ENCODE data around the gene KCNQ2. TPM values are rescaled to one million over a fixed set of nuclear protein-coding genes. Genes with fewer than 3 reads are reported as not detected.

The KCNQ2 gene
- total RNA-seq, 4 donors from 2014 or later, result not detected

DNA sequence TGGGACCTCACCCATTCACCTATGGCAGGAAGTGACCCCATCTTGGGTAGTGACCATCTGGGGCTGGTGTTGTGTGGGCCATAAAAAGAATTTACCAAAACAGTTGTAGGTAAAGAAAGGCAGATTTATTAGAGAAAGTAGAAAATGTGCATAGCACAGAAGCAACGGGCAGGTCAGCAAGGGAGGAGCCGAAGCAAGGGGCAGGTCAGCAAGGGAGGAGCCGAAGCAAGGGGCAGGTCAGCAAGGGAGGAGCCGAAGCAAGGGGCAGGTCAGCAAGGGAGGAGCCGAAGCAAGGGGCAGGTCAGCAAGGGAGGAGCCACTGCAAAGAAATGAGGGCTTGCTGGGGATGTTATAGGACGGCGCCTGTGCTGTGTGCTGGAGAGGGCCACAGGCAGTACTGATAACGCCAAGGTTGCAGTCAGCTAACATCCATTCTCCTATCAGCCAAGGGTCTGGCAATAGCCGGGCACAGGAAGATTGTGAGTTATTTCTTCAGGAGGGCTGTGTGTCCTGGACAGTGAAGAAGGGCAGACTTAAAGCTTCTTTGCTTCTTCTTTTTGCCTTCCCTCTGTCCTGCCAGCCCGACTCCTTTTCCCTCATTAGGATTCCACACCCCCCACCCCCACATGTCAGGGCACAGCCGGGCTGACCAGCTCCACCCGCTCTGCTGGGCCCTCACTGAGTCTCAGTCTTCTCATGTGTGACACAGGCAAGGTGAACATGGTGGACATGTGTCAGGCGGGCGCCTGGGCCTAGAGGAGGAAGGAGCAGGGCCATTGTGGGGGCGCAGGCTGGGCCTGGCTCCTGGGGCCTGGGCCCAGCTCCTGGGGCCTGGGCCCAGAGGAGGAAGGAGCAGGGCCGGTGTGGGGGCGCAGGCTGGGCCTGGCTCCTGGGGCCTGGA lies 79.7 kb downstream of the KCNQ2 start:
- TF ChIP-seq, protein P1, sequence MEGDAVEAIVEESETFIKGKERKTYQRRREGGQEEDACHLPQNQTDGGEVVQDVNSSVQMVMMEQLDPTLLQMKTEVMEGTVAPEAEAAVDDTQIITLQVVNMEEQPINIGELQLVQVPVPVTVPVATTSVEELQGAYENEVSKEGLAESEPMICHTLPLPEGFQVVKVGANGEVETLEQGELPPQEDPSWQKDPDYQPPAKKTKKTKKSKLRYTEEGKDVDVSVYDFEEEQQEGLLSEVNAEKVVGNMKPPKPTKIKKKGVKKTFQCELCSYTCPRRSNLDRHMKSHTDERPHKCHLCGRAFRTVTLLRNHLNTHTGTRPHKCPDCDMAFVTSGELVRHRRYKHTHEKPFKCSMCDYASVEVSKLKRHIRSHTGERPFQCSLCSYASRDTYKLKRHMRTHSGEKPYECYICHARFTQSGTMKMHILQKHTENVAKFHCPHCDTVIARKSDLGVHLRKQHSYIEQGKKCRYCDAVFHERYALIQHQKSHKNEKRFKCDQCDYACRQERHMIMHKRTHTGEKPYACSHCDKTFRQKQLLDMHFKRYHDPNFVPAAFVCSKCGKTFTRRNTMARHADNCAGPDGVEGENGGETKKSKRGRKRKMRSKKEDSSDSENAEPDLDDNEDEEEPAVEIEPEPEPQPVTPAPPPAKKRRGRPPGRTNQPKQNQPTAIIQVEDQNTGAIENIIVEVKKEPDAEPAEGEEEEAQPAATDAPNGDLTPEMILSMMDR (IDR thresholded peaks at IDR 0.05), result no peak
- ATAC-seq (ENCODE audit: low FRiP score) (no peak), DNase-seq (ENCODE audit: low spot score) (no peak)

DNA sequence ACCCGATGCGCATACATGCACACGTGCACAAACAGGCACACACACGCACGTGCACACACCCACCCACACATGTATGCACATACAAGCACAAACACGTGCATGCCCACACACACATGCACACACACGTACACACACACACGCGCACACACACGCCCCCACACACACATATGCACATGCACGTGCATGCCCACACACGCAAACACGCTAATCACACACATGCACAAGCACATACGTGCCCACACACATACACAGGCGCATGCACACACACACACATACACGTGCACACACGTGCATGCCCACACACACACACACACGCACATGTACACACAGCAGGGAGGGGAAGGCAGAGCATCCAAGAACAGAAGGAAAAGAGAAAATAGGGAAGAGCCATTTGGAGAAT lies 84.5 kb downstream of the KCNQ2 start:
- no peak for ATAC-seq (ENCODE audit: low FRiP score)
- DNase-seq (ENCODE audit: low spot score), result no peak
- TF ChIP-seq, protein P1 (IDR thresholded peaks at IDR 0.05), result no peak

DNA sequence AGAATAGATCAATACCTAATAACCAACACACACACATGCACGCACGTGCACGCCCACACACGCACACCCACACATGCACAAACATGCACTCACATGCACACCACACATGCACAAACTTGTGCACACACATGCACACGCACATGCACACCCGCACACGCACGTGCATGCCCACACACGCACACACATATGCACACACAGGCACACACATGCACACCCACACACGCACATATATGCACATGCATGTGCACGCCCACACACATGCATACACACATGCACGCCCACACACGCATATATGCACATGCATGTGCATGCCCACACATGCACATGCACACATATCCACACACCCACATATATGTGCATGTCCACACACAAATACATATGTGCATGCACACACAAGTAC lies 85.1 kb downstream of the KCNQ2 start:
- ATAC-seq (ENCODE audit: low FRiP score) (no peak), DNase-seq (ENCODE audit: low spot score) (no peak)
- TF ChIP-seq, protein P1 (IDR thresholded peaks at IDR 0.05), result no peak

DNA sequence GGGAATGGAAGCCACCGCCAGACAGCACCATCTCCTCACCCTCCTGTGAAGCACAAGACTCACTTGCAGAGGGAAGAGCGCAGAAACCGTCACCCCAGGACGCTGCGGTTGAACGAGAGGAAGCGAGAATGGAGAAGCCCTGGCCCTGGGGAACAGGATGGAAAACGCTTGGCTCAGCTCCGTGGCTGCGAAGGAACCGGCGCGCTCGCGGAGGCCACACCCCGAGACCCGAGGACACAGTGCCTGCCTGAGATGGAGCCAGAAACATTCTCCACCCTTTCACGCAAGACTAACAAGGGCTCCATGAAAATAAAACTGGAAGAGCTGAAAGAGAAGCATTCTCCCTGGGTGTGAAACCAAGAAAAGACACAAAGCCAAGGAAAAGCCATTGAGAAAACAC lies 86.0 kb downstream of the KCNQ2 start:
- DNase-seq (ENCODE audit: low spot score) (no peak), ATAC-seq (ENCODE audit: low FRiP score) (no peak)
- TF ChIP-seq, protein P1 (IDR thresholded peaks at IDR 0.05), result no peak

DNA sequence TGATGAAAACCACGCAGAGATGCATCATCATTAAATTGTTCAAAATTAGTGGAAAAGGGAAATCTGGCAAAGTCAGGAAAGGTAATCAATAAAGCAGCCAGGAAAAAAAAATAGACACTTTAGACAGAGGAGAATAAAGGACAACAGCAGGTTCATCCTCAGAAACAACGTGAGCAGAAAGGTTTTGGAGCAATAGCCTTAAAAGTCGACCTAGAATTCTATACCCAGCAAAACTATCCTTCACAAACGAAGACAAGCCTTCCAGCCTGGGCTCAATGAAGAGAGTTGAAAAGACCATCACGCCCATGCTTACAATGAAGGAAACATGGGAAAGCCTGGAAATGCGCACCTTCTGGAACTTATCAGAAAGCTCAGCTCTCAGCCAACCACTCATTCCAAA lies 86.6 kb downstream of the KCNQ2 start:
- ATAC-seq (ENCODE audit: low FRiP score) (no peak), DNase-seq (ENCODE audit: low spot score) (no peak)
- TF ChIP-seq, protein P1 (IDR thresholded peaks at IDR 0.05), result no peak

DNA sequence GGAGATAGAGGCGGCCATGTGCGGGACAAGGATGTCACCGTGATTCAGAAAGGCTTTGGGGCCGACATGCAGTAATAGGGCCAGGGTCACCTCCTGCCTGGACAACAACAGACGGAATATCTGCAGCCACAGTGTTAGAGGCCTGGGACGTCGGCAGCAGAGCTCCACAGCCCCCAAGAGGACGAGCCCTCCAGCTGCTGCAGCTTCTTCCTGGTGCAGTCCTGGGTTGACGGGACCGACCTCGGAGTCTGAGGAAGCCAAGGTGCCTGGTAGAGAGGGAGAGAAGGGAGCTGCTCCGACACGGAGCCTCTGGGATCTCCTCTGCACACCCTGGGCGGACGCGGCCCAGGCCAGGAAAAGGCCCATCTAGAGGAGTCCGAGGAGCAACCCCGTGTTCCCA lies 88.1 kb downstream of the KCNQ2 start:
- no peak for DNase-seq (ENCODE audit: low spot score)
- ATAC-seq (ENCODE audit: low FRiP score), result no peak
- TF ChIP-seq, protein P1 (IDR thresholded peaks at IDR 0.05), result no peak

DNA sequence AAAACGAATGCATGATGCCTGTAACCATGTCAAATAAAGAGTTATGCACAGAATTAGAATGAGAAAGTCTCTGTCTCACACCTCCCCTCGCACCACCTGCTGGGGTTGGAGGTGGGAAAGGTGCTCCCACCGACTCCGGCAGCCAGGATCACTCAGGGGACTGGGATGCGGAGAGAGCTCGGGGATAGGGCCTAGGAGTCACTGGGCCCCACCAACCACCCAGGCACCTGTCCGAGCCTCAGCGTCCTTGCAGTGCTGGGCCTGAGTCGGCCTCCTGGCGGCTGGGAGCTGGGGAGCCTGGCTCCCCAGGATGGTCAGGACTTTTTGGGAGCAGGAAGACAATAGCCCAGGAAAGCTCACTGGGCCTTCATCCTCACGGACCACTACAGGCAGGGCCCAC lies 88.9 kb downstream of the KCNQ2 start:
- DNase-seq (ENCODE audit: low spot score) (no peak), ATAC-seq (ENCODE audit: low FRiP score) (no peak)
- TF ChIP-seq, protein P1 (IDR thresholded peaks at IDR 0.05), result no peak
